H9 (cell line): Measurements from ENCODE around the gene MPZL3. TPM values are rescaled to one million over a fixed set of nuclear protein-coding genes. Genes with fewer than 3 reads are reported as not detected.

ENCODE experiments used
- DNase-seq: peaks from one replicate; pipeline ENCODE4 v3.0.0-alpha.2; 2017
- H2AFZ ChIP-seq: one replicate; pipeline ENCODE4 v1.6.1; 2013; ENCODE audit warnings: mild to moderate bottlenecking, low read length, control low read depth, moderate library complexity
- H2AK5ac ChIP-seq: 2 replicates; pipeline ENCODE4 v1.6.1; 2013; ENCODE audit warnings: low read length, control low read depth, mixed read lengths; ENCODE audit not compliant: insufficient read length
- H2BK120ac ChIP-seq: one replicate; pipeline ENCODE4 v1.6.1; 2013; ENCODE audit warnings: low read depth, mild to moderate bottlenecking, low read length, control low read depth, inconsistent platforms; ENCODE audit not compliant: poor library complexity, severe bottlenecking
- H2BK12ac ChIP-seq: 2 replicates; pipeline ENCODE4 v1.6.1; 2013; ENCODE audit warnings: low read length, control low read depth, mixed read lengths, low read depth; ENCODE audit not compliant: insufficient read length
- H2BK15ac ChIP-seq: 2 replicates; pipeline ENCODE4 v1.6.1; 2013; ENCODE audit warnings: low read depth, low read length, control low read depth
- H2BK20ac ChIP-seq: one replicate; pipeline ENCODE4 v1.6.1; 2013; ENCODE audit warnings: low read depth, mild to moderate bottlenecking, low read length, control low read depth, inconsistent platforms; ENCODE audit not compliant: poor library complexity, severe bottlenecking
- H2BK5ac ChIP-seq: 2 replicates; pipeline ENCODE4 v1.6.1; 2013; ENCODE audit warnings: low read length, control low read depth, mixed read lengths; ENCODE audit not compliant: insufficient read length
- H3K14ac ChIP-seq: 2 replicates; pipeline ENCODE4 v1.6.1; 2013; ENCODE audit warnings: low read length, control low read depth; ENCODE audit not compliant: insufficient read depth
- H3K18ac ChIP-seq: 2 replicates; pipeline ENCODE4 v1.6.1; 2013; ENCODE audit warnings: low read depth, mild to moderate bottlenecking, mixed read lengths, low read length, control low read depth; ENCODE audit not compliant: insufficient read length
- H3K23ac ChIP-seq: 2 replicates; pipeline ENCODE4 v1.6.1; 2013; ENCODE audit warnings: low read length, control low read depth, mixed read lengths, low read depth; ENCODE audit not compliant: insufficient read length
- H3K23me2 ChIP-seq: 2 replicates; pipeline ENCODE4 v1.6.1; 2013; ENCODE audit warnings: low read depth, mild to moderate bottlenecking, mixed read lengths, low read length, control low read depth; ENCODE audit not compliant: insufficient read length, poor library complexity, severe bottlenecking
- H3K27ac ChIP-seq: 2 replicates; pipeline ENCODE4 v1.5.1; 2013; ENCODE audit warnings: low read length, control low read depth, mixed read lengths, low read depth; ENCODE audit not compliant: insufficient read length
- H3K27me3 ChIP-seq: 2 replicates; pipeline ENCODE4 v1.6.1; 2013; ENCODE audit warnings: low read length, control low read depth, inconsistent platforms; ENCODE audit not compliant: insufficient read depth
- H3K4ac ChIP-seq: 2 replicates; pipeline ENCODE4 v1.6.1; 2013; ENCODE audit warnings: low read depth, mild to moderate bottlenecking, control low read depth, inconsistent platforms, low read length, moderate library complexity
- H3K4me1 ChIP-seq: 2 replicates; pipeline ENCODE4 v1.6.1; 2013; ENCODE audit warnings: low read length, control low read depth, inconsistent platforms; ENCODE audit not compliant: insufficient read depth
- H3K4me2 ChIP-seq: 2 replicates; pipeline ENCODE4 v1.6.1; 2013; ENCODE audit warnings: low read length, control low read depth, mixed read lengths; ENCODE audit not compliant: insufficient read length, insufficient read depth
- H3K56ac ChIP-seq: 2 replicates; pipeline ENCODE4 v1.6.1; 2013; ENCODE audit warnings: low read depth, mild to moderate bottlenecking, mixed read lengths, low read length, control low read depth; ENCODE audit not compliant: insufficient read length
- H3K79me1 ChIP-seq: 2 replicates; pipeline ENCODE4 v1.6.1; 2013; ENCODE audit warnings: low read depth, mild to moderate bottlenecking, moderate library complexity, low read length, control low read depth, inconsistent platforms; ENCODE audit not compliant: insufficient read depth, poor library complexity, severe bottlenecking
- H3K79me2 ChIP-seq: 2 replicates; pipeline ENCODE4 v1.6.1; 2013; ENCODE audit warnings: low read length, control low read depth, inconsistent platforms; ENCODE audit not compliant: insufficient read depth
- H3K9ac ChIP-seq: 2 replicates; pipeline ENCODE4 v1.6.1; 2013; ENCODE audit warnings: low read length, control low read depth, mixed read lengths; ENCODE audit not compliant: insufficient read length; ENCODE audit errors: extremely low read depth
- H3K9me3 ChIP-seq: one replicate; pipeline ENCODE4 v1.6.1; 2013; ENCODE audit warnings: low read depth, low read length, inconsistent platforms; ENCODE audit not compliant: control insufficient read depth
- H3T11ph ChIP-seq: one replicate; pipeline ENCODE4 v1.6.1; 2013; ENCODE audit warnings: mild to moderate bottlenecking, low read length, control low read depth, inconsistent platforms
- H4K20me1 ChIP-seq: one replicate; pipeline ENCODE4 v1.6.1; 2013; ENCODE audit not compliant: control insufficient read depth, insufficient read length, insufficient read depth
- H4K5ac ChIP-seq: 2 replicates; pipeline ENCODE4 v1.6.1; 2013; ENCODE audit warnings: low read depth, mild to moderate bottlenecking, mixed read lengths, low read length, control low read depth; ENCODE audit not compliant: insufficient read length
- H4K8ac ChIP-seq: replicated peaks from 2 replicates; pipeline ENCODE4 v1.6.1; 2013; ENCODE audit warnings: low read length, control low read depth, mixed read lengths, low read depth; ENCODE audit not compliant: insufficient read length
- H4K91ac ChIP-seq: 2 replicates; pipeline ENCODE4 v1.6.1; 2013; ENCODE audit warnings: low read depth, mild to moderate bottlenecking, moderate library complexity, mixed read lengths, low read length, control low read depth; ENCODE audit not compliant: insufficient read length
- H3K27ac Mint-ChIP-seq, 3 experiments: 2 replicates in 2 of 3; 3 replicates in 1 of 3; pipeline ENCODE4 v1.8.0; 2020 to 2021; ENCODE audit warnings: mixed read lengths in 3 of 3, mild to moderate bottlenecking in 1 of 3, moderate library complexity in 1 of 3
- H3K27me3 Mint-ChIP-seq: 2 replicates; pipeline ENCODE4 v1.8.0; 2021; ENCODE audit warnings: low read depth, mild to moderate bottlenecking, moderate library complexity, mixed read lengths
- H3K36me3 Mint-ChIP-seq, 3 experiments: 2 replicates in 2 of 3; 3 replicates in 1 of 3; pipeline ENCODE4 v1.8.0; 2020 to 2021; ENCODE audit warnings: low read depth in 3 of 3, mixed read lengths in 3 of 3; ENCODE audit not compliant: insufficient read depth in 1 of 3
- H3K4me1 Mint-ChIP-seq, 2 experiments: 2 replicates each; pipeline ENCODE4 v1.8.0; 2020; ENCODE audit warnings: mixed read lengths in 2 of 2
- H3K4me3 Mint-ChIP-seq, 2 experiments: 2 replicates in 1 of 2; 3 replicates in 1 of 2; pipeline ENCODE4 v1.8.0; 2020 to 2021; ENCODE audit warnings: mild to moderate bottlenecking in 2 of 2, mixed read lengths in 2 of 2, moderate library complexity in 1 of 2
- H3K9me3 Mint-ChIP-seq, 2 experiments: 2 replicates in 1 of 2; 3 replicates in 1 of 2; pipeline ENCODE4 v1.8.0; 2020; ENCODE audit warnings: mild to moderate bottlenecking in 2 of 2, mixed read lengths in 2 of 2, moderate library complexity in 1 of 2
- CTCF ChIP-seq: fragments of 200-600 bp; sonication (generic); conservative IDR thresholded peaks from 3 replicates; pipeline ENCODE4 v1.8.0; 2021; ENCODE audit warnings: antibody characterized with exemption, mild to moderate bottlenecking
- WGBS: extraction: QIAGEN DNeasy Blood & Tissue Kit; methylation state at CpG from one replicate; pipeline ENCODE4 v1.1.7; 2013; ENCODE audit warnings: missing lambda C conversion rate, low lambda C conversion rate, mixed read lengths; ENCODE audit not compliant: insufficient read length; ENCODE audit errors: extremely low coverage; 5-methylcytosine and 5-hydroxymethylcytosine counted together
- total RNA-seq: library from RNA; stranded (reverse); gene quantifications from 2 replicates; pipeline ENCODE4 v1.2.1, GENCODE V29; 2021

MPZL3 gene
- total RNA-seq, 1 experiment from 2014 or later: 2.6 TPM

- Histone ChIP-seq H3K79me2 (no peaks in the 10 kb centered on the region), H2BK12ac (no peak overlapping the region), H4K20me1 (no peaks in the 10 kb centered on the region), H2BK15ac (no peak overlapping the region), H2BK120ac (no peak overlapping the region), H4K8ac (no peak overlapping the region), H2BK5ac (no peak overlapping the region), H3K27me3 (no peaks in the 10 kb centered on the region), H3K14ac (no peak overlapping the region), H3K56ac (no peak overlapping the region), H3T11ph (no peak overlapping the region), H3K18ac (no peak overlapping the region), H2AFZ (no peak overlapping the region), H3K4me2 (no peak overlapping the region), H3K27ac (no peak overlapping the region), H3K4ac (no peak overlapping the region), H3K9me3 (no peaks in the 10 kb centered on the region), H3K23me2 (no peaks in the 10 kb centered on the region), H2BK20ac (no peak overlapping the region), H4K5ac (no peak overlapping the region), H2AK5ac (no peak overlapping the region), H4K91ac (no peak overlapping the region), H3K4me1 (no peaks in the 10 kb centered on the region), H3K79me1 (no peaks in the 10 kb centered on the region), H3K23ac (no peak overlapping the region), H3K9ac (no peak overlapping the region)
- no peaks in the 10 kb centered on the region for H3K9me3 Mint-ChIP-seq
- no peaks in the 10 kb centered on the region for H3K4me1 Mint-ChIP-seq
- H3K36me3 Mint-ChIP-seq: no peaks in the 10 kb centered on the region
- H3K27me3 Mint-ChIP-seq: peaks cover 15% of the 10 kb centered on the region
- no peak overlapping the region for H3K27ac Mint-ChIP-seq
- no peak overlapping the region for H3K4me3 Mint-ChIP-seq
- TF ChIP-seq CTCF: no peak
- no CpG with 5 or more reads among the region's 2 CpGs for WGBS
- DNase-seq: no peak
These were observed 25.4 kb downstream of the MPZL3 start for GRCh38 chr11:118226781-118227180.
